HG02623 (cell line): ENCODE results near the gene MAP3K6.

Experiments
- ATAC-seq: cut with Tn5 transposase; IDR thresholded peaks from one replicate; pipeline ENCODE4 v1.9.1; 2021; ENCODE audit warnings: moderate library complexity; ENCODE audit not compliant: unreplicated experiment

The MAP3K6 gene

DNA sequence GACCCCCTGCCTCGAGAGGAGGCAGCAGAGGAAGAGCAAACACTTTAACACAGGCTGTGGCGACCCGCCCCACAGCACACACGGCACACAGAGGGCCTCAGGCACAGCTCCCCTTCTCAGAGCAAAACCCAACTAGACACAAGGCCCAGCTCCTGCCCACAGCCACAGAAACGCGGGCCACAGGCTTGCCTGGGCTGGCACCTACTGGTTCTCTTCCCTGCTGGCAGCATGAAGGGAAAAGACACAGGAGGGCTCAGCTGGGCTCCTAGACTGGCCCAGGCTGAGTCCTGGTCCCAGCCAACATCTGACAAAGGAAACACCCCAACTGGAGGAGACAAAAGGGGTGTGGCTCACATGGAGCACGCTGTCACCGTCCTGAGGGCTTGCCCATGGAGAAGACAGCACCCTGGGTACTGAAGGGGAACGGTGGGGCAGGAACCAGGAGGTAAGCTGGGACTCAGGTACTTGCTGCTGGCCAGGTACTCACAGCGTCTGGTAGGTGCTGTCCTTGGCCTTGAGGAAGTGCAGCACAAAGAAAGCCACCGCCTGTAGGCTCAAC, 12.9 kb upstream of the MAP3K6 start:
- ATAC-seq: no peak

DNA sequence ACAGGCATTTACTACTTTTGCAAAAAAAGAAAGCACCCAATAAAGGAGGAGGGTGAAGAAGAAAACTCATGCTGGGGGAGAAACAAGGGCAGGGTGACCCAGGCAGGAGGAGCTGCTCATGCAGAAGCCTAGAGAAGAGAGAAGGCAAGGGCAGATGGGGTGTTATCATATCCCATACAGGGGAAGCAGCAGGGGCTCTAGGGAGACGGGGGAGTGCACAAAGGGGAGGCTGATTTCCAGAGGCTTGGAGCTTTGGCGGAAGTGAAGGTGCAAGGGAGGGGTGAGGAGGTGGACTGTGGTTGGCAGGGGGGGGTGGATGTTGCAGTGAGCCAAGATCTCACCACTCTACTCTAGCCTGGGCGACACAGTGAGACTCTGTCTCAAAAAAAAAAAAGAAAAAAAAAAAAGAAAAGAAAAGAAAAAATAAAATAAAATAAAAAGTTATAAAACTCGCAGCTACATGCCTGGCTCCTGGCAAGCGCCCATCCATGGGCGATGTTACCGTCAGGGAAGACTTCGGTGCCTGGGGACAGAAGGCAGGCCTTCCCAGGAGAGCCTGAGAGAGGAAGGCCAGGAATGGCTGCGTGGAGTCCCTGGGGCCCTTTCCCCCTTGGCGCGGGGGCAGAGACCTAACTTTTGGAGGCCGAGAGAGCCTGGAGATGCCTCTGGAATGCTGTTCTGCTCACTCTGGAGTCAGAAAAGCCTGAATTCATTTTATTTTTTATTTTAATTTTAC, 11.2 kb upstream of the MAP3K6 start:
- no peak for ATAC-seq

DNA sequence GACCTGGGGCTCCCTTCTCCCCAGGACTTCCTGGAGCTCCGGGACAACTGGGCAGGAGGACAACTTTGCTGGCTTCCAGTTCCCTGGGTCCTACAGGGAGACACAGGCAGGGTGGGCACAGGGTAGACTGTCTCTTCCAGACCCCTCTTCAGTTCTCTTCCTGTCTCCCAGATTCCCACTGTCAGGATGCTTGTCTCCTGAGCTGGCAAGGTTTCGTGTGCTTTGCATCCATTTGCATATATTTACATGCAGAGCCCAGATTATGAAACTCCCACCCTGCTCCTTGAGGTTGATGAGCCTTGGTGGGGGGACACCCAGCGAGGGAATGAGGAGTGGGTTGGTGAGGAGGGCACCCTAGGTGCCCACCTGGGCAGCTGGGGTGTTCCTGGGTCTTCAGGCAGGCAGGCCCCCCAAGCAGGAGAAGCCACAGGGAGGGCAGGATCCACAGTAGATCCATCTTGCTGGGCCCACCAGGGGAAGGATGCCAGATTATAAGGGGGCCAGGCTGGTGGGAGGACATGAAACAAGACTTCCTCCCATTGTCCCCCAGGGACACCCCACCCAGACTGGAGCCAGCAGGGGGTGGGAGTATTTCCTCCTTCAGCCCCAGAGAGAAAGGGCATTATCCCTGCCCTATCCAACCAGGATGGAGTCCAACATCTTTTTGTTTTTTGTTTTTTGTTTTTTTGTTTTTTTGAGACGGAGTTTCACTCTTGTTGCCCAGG, 7.8 kb upstream of the MAP3K6 start, which contains the start of gene FCN3:
FCN3 (minus strand) TSS at position 463 of the 725 bp plus-strand sequence; CDS start at position 457, 6 bp downstream.
- no peak for ATAC-seq

DNA sequence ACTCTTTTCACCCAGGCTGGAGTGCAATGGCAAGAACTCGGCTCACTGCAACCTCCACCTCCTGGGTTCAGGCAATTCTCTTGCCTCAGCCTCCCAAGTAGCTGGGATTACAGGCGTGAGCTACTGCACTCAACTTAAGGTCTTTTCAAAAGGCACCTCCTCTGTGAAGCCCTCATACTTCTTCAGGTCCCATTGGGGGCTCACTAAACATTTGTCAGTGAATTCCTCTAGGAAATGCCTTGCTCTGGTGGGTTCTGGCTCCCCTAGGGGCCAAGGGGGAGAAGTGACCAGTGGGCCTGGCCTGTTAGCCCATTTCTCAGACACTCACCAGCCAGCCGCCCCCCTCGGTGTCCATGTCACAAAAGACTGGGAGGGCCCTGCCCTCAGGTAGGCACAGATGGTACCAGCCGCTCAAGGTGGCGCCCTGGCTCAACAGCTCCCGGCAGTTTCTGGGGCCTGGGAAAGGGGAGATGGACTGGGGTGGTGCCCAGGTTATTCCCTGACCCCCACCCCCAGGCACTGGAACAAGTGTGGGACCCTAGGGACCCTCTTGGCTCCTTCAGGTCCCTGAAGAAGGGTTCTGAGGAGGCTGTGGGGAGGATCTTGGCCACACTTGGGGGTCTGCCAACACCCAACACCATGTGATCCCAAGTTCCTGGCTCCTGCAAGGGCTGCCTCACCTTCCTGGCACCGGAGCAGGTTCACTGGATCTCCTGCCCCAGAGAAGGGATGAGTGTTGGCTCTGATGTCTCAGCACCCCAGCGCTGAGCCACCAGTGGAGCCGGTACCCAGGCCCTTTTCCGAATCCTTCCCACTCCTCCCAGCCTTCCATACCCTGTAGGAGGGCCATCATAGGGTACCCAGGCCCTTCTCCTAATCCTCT, 6.3 kb upstream of the MAP3K6 start:
- ATAC-seq: no peak

DNA sequence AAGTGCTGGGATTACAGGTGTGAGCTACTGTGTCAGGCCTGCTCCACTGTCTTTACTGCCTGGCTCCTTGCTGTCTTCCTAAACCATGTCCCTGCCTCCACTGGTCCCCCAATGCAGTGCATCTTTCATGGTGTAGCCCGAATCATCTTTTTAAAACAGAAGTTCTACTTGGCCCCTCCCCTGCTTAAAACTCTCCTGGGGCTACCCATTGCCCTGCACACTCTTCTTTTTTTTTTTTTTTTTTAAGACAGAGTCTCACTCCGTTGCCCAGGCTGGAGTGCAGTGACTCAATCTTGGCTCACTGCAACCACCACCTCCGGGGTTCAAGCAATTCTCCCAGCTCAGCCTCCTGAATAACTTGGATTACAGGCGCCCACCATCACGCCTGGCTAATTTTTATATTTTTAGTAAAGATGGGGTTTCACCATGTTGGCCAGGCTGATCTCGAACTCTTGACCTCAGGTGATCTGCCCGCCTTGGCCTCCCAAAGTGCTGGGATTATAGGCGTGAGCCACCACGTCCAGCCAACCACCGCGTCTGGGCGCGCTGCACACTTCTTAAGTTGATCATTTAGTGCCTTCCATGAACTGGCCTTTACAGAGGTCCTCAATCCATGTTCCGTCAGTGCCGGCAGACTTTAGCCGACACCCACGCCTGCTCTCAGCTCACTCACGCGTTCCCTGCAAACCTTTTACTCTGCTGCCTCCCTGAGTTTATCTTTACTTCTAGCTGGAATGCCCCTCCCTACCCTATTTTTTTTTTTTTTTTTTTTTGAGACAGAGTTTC, 5.5 kb upstream of the MAP3K6 start:
- ATAC-seq: no peak

DNA sequence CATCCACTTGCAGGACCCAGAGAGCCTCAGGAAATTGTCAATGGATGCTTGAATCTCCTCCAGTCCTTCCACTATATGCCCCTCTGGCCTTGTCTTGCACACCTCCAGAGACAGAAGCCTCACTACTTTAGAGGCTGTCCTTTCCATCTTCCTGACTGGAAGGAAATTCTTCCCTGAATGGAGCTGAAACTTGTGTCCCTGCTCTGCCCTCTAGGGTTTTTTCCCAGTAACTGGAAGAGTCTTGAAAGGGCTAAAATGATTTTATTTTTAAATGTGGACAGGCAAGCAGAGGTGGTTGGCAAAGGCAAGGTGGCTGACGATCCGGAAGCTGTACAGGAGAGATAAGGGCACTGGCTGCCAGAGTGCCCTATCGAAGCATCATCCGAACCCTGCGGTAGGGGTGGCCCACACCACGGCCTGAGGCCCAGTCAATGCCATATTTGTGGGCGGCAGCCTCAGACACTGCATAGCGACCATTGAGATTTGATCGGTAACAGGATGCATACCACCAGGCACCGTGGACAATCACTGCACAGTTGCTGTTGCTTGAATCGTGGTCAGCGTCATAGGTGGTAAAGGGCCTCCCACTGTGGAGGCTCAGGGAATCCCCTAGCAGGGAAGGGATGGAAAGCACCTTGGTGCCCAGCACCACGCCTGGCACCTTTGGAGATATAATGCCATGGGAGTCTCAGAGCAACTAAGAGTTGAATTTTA, 2.3 kb upstream of the MAP3K6 start:
- no peak for ATAC-seq

DNA sequence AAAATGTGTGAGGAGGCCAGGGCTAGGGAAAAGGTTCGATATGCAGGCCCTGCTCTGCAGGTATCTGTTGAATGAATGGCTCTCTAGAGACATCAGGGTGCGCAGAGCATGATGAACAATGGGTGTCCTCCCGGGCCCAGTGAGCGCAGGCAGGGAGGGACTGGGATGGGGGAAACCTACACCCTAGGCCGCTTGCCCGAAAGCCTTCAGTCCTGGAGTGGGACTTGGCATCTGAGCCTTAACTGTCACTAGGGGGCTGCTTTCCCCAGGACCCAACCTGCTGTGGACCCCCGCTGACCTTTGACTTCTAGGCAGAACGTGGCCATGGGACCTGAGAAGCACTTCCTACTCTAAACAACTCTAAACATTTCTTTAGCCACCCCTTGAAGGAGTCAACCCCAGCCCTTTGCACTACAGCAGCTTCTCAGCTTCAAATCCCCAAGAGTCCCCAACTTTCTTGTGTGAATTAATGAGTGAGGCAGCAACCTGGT, 444 bp upstream of the MAP3K6 start:
- ATAC-seq: no peak

DNA sequence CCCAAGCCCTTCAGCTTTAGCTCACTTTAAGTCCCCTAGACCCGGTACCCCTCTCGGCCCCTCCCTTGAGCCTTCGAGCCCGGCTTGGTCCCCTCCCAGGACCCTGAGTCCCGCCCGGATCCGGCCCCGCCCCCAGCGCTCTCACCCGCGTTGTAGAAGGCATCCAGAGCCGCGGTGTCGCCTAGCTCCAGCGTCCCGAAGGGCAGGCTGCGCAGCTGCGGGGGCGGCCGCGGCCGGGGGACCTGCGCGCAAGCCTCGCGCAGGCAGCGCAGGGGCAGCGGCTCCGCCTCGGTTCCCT, 699 bp downstream of the MAP3K6 start:
- no peak for ATAC-seq

DNA sequence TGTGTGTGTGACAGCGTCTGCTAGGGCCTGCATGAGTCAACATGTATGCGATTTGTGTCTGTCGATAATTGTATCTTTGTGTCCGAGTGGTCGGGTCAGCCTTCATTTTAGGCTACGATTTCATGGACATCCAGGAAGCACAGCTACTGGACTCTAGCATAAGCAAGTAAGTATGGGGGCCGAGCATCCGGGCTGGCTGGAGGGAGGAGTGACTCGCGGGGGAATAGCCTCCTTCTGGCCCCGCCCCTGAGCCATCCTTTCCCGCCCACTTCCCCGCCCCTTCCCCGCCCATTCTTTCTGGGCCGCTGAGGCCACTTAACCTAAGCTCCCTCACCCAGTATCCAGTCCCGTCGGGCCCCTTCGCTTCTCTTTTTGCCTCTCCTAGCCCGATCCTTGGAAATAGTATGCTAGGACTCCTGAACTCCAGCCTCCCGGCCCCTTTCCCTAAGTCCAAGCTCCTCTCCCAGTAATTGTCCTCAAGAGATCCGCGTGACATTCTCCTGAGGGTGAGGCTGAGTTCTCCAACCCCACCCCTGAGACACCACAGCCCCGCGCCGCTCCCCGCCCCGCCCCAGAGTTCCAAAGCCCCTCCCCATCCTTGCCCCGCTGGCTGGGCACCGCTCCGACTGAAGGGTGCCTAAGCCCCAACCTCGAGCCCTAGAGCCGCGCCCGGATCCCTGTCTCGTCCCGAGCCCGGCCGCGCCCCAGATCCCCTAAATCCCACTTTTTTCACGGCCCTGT, 1.2 kb downstream of the MAP3K6 start:
- no peak for ATAC-seq

DNA sequence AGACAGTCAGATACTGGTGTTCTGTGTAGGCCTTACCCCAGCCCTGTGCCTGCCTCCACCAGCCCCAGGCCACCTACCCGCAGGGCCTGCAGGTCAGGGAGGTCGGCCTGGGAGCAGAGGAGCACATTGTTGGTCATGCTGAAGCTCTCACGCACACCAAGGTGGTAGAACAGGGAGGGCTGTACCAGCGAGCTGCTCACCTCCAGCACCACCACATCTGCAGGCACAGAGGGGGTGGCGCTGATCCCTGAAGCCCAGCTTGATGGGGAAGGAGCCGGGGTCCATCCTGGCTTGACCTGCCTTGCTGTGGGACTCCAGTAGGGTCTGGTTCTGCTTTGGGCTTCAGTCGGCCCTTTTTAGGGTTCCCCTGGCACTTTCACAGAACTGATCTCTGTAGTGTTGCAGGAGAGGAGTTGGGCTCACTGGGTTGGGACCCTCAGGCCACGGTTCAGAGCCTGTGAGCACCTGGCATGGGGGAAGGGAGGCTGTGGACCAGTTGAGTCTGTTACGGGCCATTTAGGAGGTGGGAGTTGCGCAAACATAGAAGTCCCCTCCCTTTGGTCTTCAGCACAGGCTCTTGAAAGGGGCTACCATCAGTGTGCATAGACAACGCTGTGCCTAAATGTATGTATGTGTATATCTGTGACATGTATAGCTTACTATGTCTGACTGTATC, 1.9 kb downstream of the MAP3K6 start:
- ATAC-seq: no peak

DNA sequence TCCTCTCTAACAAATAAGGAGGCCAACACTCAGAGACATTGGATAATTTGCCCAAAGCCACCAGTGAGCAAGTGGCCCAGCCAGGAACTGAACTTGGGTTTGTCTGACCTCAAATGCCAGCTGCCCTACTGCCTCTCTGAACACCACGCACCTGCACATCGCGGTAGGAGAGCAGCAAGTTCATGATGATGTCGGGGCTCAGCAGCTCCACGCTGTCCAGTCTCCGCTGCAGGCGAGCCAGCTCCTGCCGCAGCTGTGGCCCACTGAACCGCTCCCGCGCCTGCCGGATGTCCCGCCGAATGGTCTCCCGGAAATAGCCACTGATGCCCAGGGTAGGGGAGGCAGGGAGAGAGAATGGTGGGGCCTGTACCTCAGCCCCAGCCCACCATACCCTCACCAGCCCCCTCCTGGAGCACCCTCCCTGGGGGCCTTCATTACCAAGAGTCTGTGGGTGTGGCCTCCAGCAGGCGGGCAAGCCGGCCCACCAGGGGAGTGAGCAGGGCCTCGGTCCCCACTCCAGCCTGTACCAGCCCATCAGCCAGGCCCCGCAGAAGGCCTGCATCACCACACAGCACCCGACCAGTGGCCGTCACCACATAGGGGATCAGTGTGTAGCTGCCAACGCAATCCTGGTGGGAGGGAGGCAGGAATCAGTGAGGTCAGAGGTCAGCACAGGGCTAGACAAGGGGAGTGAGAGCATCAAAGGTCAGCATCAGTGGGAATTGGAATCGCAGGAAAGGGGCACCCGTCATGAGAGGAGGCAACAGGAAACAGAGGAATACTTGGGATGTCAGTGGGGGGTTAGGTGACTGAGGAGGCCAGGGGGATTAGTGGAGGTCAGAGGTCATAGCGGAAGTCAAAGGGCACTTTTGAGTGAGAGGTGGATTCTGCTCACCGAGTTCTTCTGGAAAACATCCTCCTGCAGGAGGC, 2.7 kb downstream of the MAP3K6 start:
- no peak for ATAC-seq

DNA sequence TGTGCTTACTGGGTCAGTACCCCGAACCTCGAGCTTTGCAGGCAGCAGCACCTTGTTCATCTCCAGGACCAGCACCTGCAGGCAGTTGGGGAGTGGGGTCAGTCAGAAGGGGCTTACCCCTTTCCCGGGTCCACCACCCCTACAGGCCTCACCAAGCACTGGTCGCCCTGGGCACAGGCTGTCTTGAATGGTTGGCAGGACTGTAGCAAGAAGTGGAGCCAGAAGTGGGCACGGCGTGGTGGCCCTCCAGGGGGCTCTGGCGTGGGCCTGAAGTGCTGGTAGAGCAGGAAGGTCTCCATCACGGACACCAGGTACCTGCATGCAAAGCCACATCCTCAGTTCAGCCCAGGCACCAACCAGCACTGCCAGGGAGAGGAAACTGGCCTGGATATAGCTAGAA, 5.2 kb downstream of the MAP3K6 start:
- ATAC-seq: no peak

DNA sequence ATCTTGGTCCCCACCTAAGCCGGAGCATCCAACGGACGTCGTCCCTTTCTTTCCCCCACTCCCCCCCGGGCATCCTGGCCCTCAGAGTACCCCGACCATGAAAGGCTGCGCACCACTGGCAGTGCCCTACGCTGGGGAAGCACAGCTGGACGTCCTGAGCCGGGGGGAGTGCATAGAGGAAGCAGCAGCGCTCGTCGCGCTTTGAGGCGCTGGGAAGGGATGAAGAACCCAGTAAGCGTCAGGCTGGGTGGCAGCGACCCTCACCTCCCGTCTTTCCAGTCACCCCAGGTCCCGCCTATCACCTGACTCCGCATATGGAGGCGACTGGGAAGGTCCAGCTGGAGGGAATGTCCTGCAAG, 5.7 kb downstream of the MAP3K6 start:
- ATAC-seq: no peak

DNA sequence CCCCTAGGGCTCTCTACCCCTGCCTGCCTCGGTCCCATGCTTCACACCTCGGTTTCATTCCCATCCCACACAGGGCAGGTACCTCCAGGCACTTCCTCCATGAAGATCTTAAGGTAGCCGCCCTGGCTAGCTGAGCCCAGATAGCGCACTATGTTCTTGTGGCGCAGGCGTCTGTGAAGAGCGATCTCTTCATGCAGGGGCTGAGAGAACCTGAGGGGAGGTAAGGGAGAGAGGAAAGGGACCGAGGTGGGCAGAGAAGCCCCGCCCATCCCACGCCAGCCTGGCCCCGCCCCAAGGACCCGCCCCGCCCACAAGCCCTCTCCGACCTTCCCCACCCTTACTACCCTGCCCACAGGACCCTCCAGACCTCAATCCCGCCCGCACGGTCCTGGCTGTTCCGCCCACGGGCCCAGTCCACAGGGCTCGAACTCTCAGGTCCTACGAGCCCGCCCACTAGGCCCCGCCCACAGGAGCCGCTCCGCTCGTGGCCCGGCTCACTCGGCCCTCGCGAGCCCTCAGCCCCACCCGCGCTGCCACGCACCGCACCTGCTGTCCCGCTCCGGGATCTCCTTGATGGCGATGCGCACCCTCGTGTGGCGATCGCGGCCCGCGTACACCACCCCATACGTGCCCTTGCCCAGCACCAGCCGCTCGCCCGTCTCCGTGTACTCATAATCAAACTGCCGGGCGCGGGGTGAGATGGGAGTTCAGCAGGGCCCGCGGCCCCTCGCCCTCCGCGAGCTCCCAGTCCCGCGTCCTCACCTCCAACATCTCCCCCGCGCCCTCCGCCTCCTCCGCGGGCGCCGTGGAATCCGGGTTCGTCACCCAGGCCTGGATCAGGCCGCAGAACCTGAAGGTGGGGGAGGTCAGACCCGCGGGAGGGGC, 6.4 kb downstream of the MAP3K6 start:
- ATAC-seq: no peak

DNA sequence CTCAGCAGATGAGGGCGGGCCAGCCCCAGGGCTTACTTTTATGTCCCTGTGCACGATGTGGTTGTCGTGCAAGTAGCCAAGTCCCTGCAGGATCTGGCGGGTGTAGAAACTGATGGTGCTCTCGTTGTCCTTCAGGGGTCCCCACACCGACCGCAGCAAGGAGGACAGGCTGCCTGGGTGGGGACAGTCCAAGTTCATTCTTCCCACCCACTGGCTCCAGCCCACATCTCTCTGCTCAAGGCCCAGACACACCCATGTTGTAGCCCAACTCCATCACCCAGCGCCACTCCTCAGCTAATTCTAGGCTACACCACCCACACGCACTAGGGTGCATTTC, 7.0 kb downstream of the MAP3K6 start:
- ATAC-seq: no peak

DNA sequence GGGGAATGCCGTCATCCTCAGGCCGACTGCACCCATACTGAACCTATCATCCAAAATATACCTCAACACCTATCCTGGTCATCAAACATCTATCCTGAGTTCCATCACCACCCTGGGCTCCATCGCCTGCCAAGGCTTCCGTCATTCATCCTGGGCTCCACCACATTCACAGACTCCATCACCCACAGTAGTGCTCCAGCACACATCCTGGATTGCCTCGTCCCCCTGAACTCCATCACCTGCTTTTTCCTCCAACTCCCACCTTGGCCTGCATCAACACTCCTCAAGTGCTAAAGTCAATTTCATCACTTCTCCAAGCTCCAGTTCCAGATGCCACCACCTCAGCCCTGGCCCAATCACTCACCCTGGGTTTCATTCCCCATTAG, 7.8 kb downstream of the MAP3K6 start:
- no peak for ATAC-seq
